Activated naive CD4-positive, alpha-beta T cell treated with anti-CD3 and anti-CD28 coated beads, Interleukin-2, amount 50 U/mL, for 24 hours (primary cell): ENCODE data around the gene PCSK6.
"Not testable (repeated sequence)": the region's sequence is repeated elsewhere in the genome, so short reads cannot be mapped to it uniquely, and the experiment has no call there.

Experiments used
- H3K27ac Mint-ChIP-seq: one replicate; pipeline ENCODE4 v1.8.0; 2021; ENCODE audit warnings: mild to moderate bottlenecking, mixed read lengths
- H3K27me3 Mint-ChIP-seq: one replicate; pipeline ENCODE4 v1.8.0; 2021; ENCODE audit warnings: mixed read lengths
- H3K36me3 Mint-ChIP-seq: one replicate; pipeline ENCODE4 v1.8.0; 2021; ENCODE audit warnings: mixed read lengths
- H3K4me1 Mint-ChIP-seq: one replicate; pipeline ENCODE4 v1.8.0; 2021; ENCODE audit warnings: mixed read lengths
- H3K4me3 Mint-ChIP-seq: one replicate; pipeline ENCODE4 v1.8.0; 2021; ENCODE audit warnings: mild to moderate bottlenecking, mixed read lengths
- H3K9me3 Mint-ChIP-seq: one replicate; pipeline ENCODE4 v1.8.0; 2021; ENCODE audit warnings: mixed read lengths

Gene PCSK6

GRCh38 chr15:101407966-101408775, 81.3 kb downstream of the PCSK6 start:
- Mint-ChIP-seq H3K4me1 (no peaks in the 10 kb centered on the region), H3K9me3 (no peaks in the 10 kb centered on the region), H3K36me3 (no peaks in the 10 kb centered on the region), H3K27ac (no peak overlapping the region), H3K27me3 (peaks cover 5% of the 10 kb centered on the region), H3K4me3 (no peak overlapping the region)

GRCh38 chr15:101407439-101407838, 82.1 kb downstream of the PCSK6 start:
- Mint-ChIP-seq H3K4me3 (no peak overlapping the region), H3K9me3 (no peaks in the 10 kb centered on the region), H3K27me3 (peaks cover 5% of the 10 kb centered on the region), H3K27ac (no peak overlapping the region), H3K36me3 (no peaks in the 10 kb centered on the region), H3K4me1 (no peaks in the 10 kb centered on the region)

GRCh38 chr15:101406526-101407195, 82.8 kb downstream of the PCSK6 start:
- H3K27me3 Mint-ChIP-seq: peaks cover 5% of the 10 kb centered on the region
- no peaks in the 10 kb centered on the region for H3K9me3 Mint-ChIP-seq
- H3K4me1 Mint-ChIP-seq: no peaks in the 10 kb centered on the region
- no peak overlapping the region for H3K27ac Mint-ChIP-seq
- H3K4me3 Mint-ChIP-seq: no peak overlapping the region
- H3K36me3 Mint-ChIP-seq: no peaks in the 10 kb centered on the region

GRCh38 chr15:101406036-101406435, 83.5 kb downstream of the PCSK6 start:
- H3K27ac Mint-ChIP-seq: no peak overlapping the region
- H3K36me3 Mint-ChIP-seq: no peaks in the 10 kb centered on the region
- peaks cover 5% of the 10 kb centered on the region for H3K27me3 Mint-ChIP-seq
- H3K9me3 Mint-ChIP-seq: no peaks in the 10 kb centered on the region
- no peak overlapping the region for H3K4me3 Mint-ChIP-seq
- no peaks in the 10 kb centered on the region for H3K4me1 Mint-ChIP-seq

GRCh38 chr15:101404245-101404644, 85.3 kb downstream of the PCSK6 start:
- Mint-ChIP-seq H3K27me3 (peaks cover 9% of the 10 kb centered on the region), H3K27ac (no peak overlapping the region), H3K36me3 (no peaks in the 10 kb centered on the region), H3K4me1 (no peaks in the 10 kb centered on the region), H3K4me3 (no peak overlapping the region), H3K9me3 (no peaks in the 10 kb centered on the region)

- not testable (repeated sequence) for H3K36me3 Mint-ChIP-seq, H3K4me1 Mint-ChIP-seq, H3K27ac Mint-ChIP-seq, H3K9me3 Mint-ChIP-seq, H3K4me3 Mint-ChIP-seq
- peaks cover 14% of the 10 kb centered on the region for H3K27me3 Mint-ChIP-seq
Measured at GRCh38 chr15:101402883-101403282, 86.6 kb downstream of the PCSK6 start.

- Mint-ChIP-seq H3K4me3 (no peak overlapping the region), H3K36me3 (no peaks in the 10 kb centered on the region), H3K4me1 (no peaks in the 10 kb centered on the region), H3K27ac (no peak overlapping the region), H3K9me3 (no peaks in the 10 kb centered on the region), H3K27me3 (peaks cover 22% of the 10 kb centered on the region)
Measured at GRCh38 chr15:101401286-101401685, 88.2 kb downstream of the PCSK6 start.

GRCh38 chr15:101399431-101399830, 90.1 kb downstream of the PCSK6 start:
- no peaks in the 10 kb centered on the region for H3K9me3 Mint-ChIP-seq
- no peaks in the 10 kb centered on the region for H3K36me3 Mint-ChIP-seq
- H3K4me1 Mint-ChIP-seq: no peaks in the 10 kb centered on the region
- no peak overlapping the region for H3K27ac Mint-ChIP-seq
- peaks cover 20% of the 10 kb centered on the region for H3K27me3 Mint-ChIP-seq
- no peak overlapping the region for H3K4me3 Mint-ChIP-seq

GRCh38 chr15:101398247-101398646, 91.3 kb downstream of the PCSK6 start:
- no peaks in the 10 kb centered on the region for H3K36me3 Mint-ChIP-seq
- no peaks in the 10 kb centered on the region for H3K4me1 Mint-ChIP-seq
- H3K9me3 Mint-ChIP-seq: no peaks in the 10 kb centered on the region
- H3K4me3 Mint-ChIP-seq: no peak overlapping the region
- H3K27ac Mint-ChIP-seq: no peak overlapping the region
- peaks cover 23% of the 10 kb centered on the region for H3K27me3 Mint-ChIP-seq

- H3K4me3 Mint-ChIP-seq: no peak overlapping the region
- H3K4me1 Mint-ChIP-seq: no peaks in the 10 kb centered on the region
- no peaks in the 10 kb centered on the region for H3K36me3 Mint-ChIP-seq
- no peak overlapping the region for H3K27ac Mint-ChIP-seq
- no peaks in the 10 kb centered on the region for H3K9me3 Mint-ChIP-seq
- H3K27me3 Mint-ChIP-seq: peaks cover 23% of the 10 kb centered on the region
Measured at GRCh38 chr15:101397521-101398003, 91.9 kb downstream of the PCSK6 start.

- H3K27ac Mint-ChIP-seq: no peak overlapping the region
- H3K4me1 Mint-ChIP-seq: no peaks in the 10 kb centered on the region
- H3K9me3 Mint-ChIP-seq: no peaks in the 10 kb centered on the region
- H3K36me3 Mint-ChIP-seq: no peaks in the 10 kb centered on the region
- H3K4me3 Mint-ChIP-seq: no peak overlapping the region
- peaks cover 23% of the 10 kb centered on the region for H3K27me3 Mint-ChIP-seq
Measured at GRCh38 chr15:101396484-101397261, 92.8 kb downstream of the PCSK6 start.

GRCh38 chr15:101394654-101395053, 94.9 kb downstream of the PCSK6 start:
- Mint-ChIP-seq H3K27me3 (peaks cover 20% of the 10 kb centered on the region), H3K4me1 (no peaks in the 10 kb centered on the region), H3K4me3 (no peak overlapping the region), H3K36me3 (no peaks in the 10 kb centered on the region), H3K9me3 (no peaks in the 10 kb centered on the region), H3K27ac (no peak overlapping the region)

GRCh38 chr15:101394056-101394630, 95.4 kb downstream of the PCSK6 start:
- H3K4me1 Mint-ChIP-seq: no peaks in the 10 kb centered on the region
- peaks cover 18% of the 10 kb centered on the region for H3K27me3 Mint-ChIP-seq
- H3K27ac Mint-ChIP-seq: no peak overlapping the region
- no peaks in the 10 kb centered on the region for H3K36me3 Mint-ChIP-seq
- H3K4me3 Mint-ChIP-seq: no peak overlapping the region
- H3K9me3 Mint-ChIP-seq: no peaks in the 10 kb centered on the region

GRCh38 chr15:101393172-101393571, 96.3 kb downstream of the PCSK6 start:
- Mint-ChIP-seq H3K9me3 (no peaks in the 10 kb centered on the region), H3K36me3 (no peaks in the 10 kb centered on the region), H3K27ac (no peak overlapping the region), H3K4me3 (no peak overlapping the region), H3K4me1 (no peaks in the 10 kb centered on the region), H3K27me3 (peaks cover 16% of the 10 kb centered on the region)

GRCh38 chr15:101391981-101392640, 97.4 kb downstream of the PCSK6 start:
- H3K4me3 Mint-ChIP-seq: no peak overlapping the region
- no peaks in the 10 kb centered on the region for H3K4me1 Mint-ChIP-seq
- no peaks in the 10 kb centered on the region for H3K36me3 Mint-ChIP-seq
- H3K27ac Mint-ChIP-seq: no peak overlapping the region
- H3K9me3 Mint-ChIP-seq: no peaks in the 10 kb centered on the region
- H3K27me3 Mint-ChIP-seq: peaks cover 9% of the 10 kb centered on the region
